ENCODE results near the gene AXIN1. TPM values are rescaled to one million over a fixed set of nuclear protein-coding genes. Genes with fewer than 3 reads are reported as not detected.
A peak's percentile ranks its signal among the peaks of the same experiment; 100 is the strongest.

Gene AXIN1
- total RNA-seq, 1 donor from 2014 or later: 22.4 TPM

DNA sequence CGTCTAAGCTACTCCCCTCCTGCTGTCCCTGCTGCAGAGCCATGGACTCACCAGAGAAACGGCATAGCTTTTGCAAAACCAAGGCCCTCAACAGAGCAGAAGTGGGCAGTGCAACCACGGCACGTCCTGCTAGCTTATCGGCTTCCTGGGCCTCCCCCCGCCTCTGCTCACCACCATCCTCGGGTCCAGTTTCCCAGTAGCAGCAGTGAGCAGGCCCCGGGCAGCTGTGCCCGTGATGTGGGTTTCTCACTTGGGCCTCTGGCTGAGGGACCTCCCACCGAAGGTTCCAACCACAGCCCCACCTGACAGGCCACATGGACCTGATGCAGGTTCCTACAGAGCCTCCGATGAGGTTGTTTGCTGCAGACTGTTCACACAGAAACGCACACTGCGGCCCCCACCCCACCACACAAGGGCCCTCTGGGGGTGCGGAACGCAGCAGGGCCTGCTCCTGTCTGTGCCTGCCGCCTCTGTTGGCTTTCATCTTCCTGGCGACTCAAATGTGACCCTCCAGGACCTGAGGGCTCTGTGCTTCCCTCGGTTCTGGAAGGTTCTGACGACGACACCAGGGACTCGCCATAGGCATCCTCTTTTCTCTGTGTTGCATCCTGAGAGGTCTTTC lies 44.7 kb downstream of the AXIN1 start:
- H3K27me3 ChIP-seq (ENCODE audit: low read depth): no peaks in the 10 kb centered on the region
- TF ChIP-seq, protein P1, sequence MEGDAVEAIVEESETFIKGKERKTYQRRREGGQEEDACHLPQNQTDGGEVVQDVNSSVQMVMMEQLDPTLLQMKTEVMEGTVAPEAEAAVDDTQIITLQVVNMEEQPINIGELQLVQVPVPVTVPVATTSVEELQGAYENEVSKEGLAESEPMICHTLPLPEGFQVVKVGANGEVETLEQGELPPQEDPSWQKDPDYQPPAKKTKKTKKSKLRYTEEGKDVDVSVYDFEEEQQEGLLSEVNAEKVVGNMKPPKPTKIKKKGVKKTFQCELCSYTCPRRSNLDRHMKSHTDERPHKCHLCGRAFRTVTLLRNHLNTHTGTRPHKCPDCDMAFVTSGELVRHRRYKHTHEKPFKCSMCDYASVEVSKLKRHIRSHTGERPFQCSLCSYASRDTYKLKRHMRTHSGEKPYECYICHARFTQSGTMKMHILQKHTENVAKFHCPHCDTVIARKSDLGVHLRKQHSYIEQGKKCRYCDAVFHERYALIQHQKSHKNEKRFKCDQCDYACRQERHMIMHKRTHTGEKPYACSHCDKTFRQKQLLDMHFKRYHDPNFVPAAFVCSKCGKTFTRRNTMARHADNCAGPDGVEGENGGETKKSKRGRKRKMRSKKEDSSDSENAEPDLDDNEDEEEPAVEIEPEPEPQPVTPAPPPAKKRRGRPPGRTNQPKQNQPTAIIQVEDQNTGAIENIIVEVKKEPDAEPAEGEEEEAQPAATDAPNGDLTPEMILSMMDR (IDR thresholded peaks at IDR 0.05): no peak
- no peak for ATAC-seq
- H3K36me3 ChIP-seq: peaks cover 77% of the 10 kb centered on the region
- no peaks in the 10 kb centered on the region for H3K4me1 ChIP-seq
- no peaks in the 10 kb centered on the region for H3K9me3 ChIP-seq
- intact Hi-C loops (cut with DNase I): no loop called here
- H3K27ac ChIP-seq: no peak overlapping the region
- no peak overlapping the region for H3K4me3 ChIP-seq
- no peak for DNase-seq

DNA sequence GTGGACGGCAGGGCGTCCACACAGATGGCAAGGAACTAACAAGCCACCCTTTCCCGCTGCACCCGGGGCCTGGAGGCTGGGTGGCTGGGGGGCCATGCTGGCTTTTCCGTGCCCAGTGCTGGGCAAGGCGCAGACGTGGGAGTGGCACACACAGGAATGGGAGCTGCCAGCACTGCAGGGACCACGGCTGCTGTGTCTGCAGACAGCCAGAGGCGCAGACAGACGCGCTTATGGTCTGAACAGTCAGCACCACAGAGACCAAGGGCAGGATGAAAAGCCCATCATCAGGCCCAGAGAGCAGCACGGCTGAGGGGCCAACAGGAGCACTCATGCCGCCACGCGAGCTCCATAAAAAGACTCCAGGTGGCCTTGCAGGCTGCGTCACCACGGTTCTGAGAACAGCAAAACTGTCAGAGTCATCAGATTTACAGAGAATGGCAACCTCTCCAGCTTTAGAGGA lies 45.6 kb downstream of the AXIN1 start:
- Histone ChIP-seq H3K4me3 (no peak overlapping the region), H3K36me3 (peaks cover 77% of the 10 kb centered on the region), H3K27ac (no peak overlapping the region), H3K9me3 (no peaks in the 10 kb centered on the region), H3K4me1 (no peaks in the 10 kb centered on the region), H3K27me3 (ENCODE audit: low read depth) (no peaks in the 10 kb centered on the region)
- ATAC-seq: no peak
- DNase-seq: no peak
- intact Hi-C loops (cut with DNase I): no loop called here
- TF ChIP-seq, protein P1 (IDR thresholded peaks at IDR 0.05): no peak

DNA sequence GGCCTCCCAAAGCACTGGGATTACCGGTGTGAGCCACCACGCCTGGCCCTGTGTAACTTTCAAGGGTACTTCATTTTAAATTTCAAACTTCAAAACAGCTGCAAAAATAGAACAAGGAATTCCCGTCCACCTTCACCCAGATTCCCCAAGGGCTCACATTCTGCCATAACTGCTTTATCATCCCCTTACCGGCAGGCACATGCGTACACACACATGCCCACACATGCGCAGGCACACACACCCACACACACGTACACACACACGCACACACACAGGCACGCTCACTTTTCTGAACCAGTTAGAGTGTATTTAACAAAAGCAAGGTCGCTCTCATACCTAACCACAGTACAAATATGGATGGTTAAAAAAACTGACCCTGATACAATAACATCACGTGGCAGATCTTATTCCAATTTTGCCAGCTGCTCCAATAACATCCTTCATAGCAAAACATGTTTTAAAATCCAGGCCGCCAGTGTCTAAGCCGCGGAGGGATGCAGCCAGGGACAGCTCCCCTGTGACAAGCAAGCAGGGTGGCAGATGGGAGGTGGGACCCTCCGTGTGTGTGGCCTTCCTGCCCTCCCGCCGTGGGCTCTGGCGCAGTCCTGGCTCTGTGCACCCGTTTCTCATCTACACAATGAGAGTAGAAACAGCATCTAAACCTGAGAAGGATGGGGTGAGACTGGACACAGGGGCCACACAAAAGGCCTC lies 46.5 kb downstream of the AXIN1 start:
- intact Hi-C loops (cut with DNase I): no loop called here
- no peaks in the 10 kb centered on the region for H3K4me1 ChIP-seq
- ATAC-seq: no peak
- no peaks in the 10 kb centered on the region for H3K9me3 ChIP-seq
- no peaks in the 10 kb centered on the region for H3K27me3 ChIP-seq (ENCODE audit: low read depth)
- H3K27ac ChIP-seq: no peak overlapping the region
- H3K4me3 ChIP-seq: no peak overlapping the region
- TF ChIP-seq, protein P1 (IDR thresholded peaks at IDR 0.05): no peak
- peaks cover 72% of the 10 kb centered on the region for H3K36me3 ChIP-seq
- no peak for DNase-seq

DNA sequence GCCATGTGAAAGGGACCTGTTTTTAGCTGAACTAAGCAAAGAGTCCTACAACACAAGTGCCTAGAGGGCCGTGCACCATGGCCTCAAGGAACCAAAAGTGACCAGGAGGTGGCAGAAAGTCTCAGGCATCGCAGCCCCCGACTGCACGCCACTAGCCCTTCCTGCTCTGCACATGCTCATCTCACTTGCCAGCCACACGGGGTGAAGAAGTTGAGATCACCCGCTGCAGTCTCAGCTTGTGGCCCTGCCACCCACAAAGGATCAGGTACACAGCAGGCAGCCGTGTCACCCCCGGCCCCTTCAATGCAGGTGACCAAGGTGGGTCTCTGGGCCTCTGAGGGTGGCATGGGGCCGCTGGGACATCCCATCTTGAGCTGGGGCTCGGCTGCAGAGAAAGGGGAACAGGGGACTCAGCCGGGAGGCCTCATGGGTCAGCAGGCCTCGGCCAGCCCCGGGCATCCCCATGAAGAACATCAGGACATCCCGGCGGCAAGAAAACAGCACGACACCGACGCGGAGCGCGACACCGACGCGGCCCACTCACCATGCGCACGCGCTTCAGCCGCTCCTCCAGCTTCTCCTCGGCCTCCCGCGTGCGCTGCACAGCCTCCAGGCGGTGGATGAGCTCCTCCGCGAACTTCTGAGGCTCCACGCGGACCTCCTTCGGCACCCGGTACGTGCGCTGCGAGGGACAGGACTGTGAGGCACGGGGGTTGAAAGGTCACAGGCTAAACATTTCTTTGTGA lies 48.6 kb downstream of the AXIN1 start:
- no peak overlapping the region for H3K4me3 ChIP-seq
- intact Hi-C loops (cut with DNase I): no loop called here
- H3K36me3 ChIP-seq: peaks cover 60% of the 10 kb centered on the region
- H3K27me3 ChIP-seq (ENCODE audit: low read depth): no peaks in the 10 kb centered on the region
- ATAC-seq (peak; percentile 26 to 42), DNase-seq (no peak)
- H3K9me3 ChIP-seq: no peaks in the 10 kb centered on the region
- TF ChIP-seq, protein P1 (IDR thresholded peaks at IDR 0.05): no peak
- H3K27ac ChIP-seq: no peak overlapping the region
- no peaks in the 10 kb centered on the region for H3K4me1 ChIP-seq

DNA sequence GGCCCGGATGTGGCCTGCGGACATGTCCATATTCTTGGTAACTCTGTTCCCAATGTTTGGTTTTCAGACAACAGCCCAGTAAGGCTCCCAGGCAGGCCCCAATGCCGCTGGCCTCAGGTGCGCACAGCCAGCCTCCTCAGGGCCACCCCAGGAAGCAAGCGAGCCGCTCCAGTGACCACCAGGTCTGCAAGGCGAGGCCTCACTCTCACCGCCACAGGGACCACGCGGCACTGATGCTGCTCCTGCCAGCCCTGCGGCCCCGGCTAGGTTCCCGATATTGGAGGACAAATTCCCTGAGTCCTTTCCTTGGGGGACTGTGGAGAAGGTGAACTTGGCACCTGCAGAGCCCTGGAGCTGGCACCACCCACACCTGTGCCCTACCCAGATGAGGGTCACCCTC lies 50.6 kb downstream of the AXIN1 start:
- ATAC-seq (no peak), DNase-seq (no peak)
- peaks cover 60% of the 10 kb centered on the region for H3K36me3 ChIP-seq

More for the DNA sequence above, 50.6 kb downstream of the AXIN1 start:
- TF ChIP-seq, protein P1 (IDR thresholded peaks at IDR 0.05): no peak
- H3K9me3 ChIP-seq: no peaks in the 10 kb centered on the region
- intact Hi-C loops (cut with DNase I): no loop called here
- no peak overlapping the region for H3K27ac ChIP-seq
- H3K27me3 ChIP-seq (ENCODE audit: low read depth): no peaks in the 10 kb centered on the region
- H3K4me1 ChIP-seq: no peaks in the 10 kb centered on the region
- no peak overlapping the region for H3K4me3 ChIP-seq

All from lower lobe of right lung (tissue), 2 donors.